SJSA1 (cell line): ENCODE results near the gene MS4A12. TPM values are rescaled to one million over a fixed set of nuclear protein-coding genes. Genes with fewer than 3 reads are reported as not detected.
"Not testable (repeated sequence)": the region's sequence is repeated elsewhere in the genome, so short reads cannot be mapped to it uniquely, and the experiment has no call there.

Source experiments
- DNase-seq, 2 experiments: peaks; one replicate each; pipeline ENCODE4 v3.0.0-alpha.2; 2015 to 2020; ENCODE audit warnings: low spot score in 2 of 2, low read depth in 1 of 2
- H3K27ac ChIP-seq: fragments of 250-450 bp; sonication (Bioruptor Pico); 2 replicates; pipeline ENCODE4 v1.5.1; 2020; ENCODE audit warnings: mild to moderate bottlenecking, moderate library complexity
- H3K27me3 ChIP-seq: fragments of 250-450 bp; sonication (Bioruptor Pico); replicated peaks from 2 replicates; pipeline ENCODE4 v1.5.1; 2020; ENCODE audit warnings: mild to moderate bottlenecking, moderate library complexity
- H3K36me3 ChIP-seq: fragments of 250-450 bp; sonication (Bioruptor Pico); 2 replicates; pipeline ENCODE4 v1.5.1; 2020; ENCODE audit warnings: mild to moderate bottlenecking
- H3K4me1 ChIP-seq: fragments of 250-450 bp; sonication (Bioruptor Pico); replicated peaks from 2 replicates; pipeline ENCODE4 v1.6.1; 2021; ENCODE audit warnings: mild to moderate bottlenecking
- H3K4me3 ChIP-seq: fragments of 250-450 bp; sonication (Bioruptor Pico); 2 replicates; pipeline ENCODE4 v1.5.1; 2020; ENCODE audit warnings: mild to moderate bottlenecking
- H3K9me3 ChIP-seq: fragments of 250-450 bp; sonication (Bioruptor Pico); replicated peaks from 2 replicates; pipeline ENCODE4 v1.5.1; 2020; ENCODE audit warnings: mild to moderate bottlenecking
- total RNA-seq: library from RNA; depleted of rRNA; stranded (reverse); fragments of >200 nt; shearing (Covaris generic); gene quantifications from 2 replicates; pipeline ENCODE4 v1.2.3, GENCODE V29; 2014

Gene MS4A12
- total RNA-seq, 1 experiment from 2014 or later, result not detected

DNA sequence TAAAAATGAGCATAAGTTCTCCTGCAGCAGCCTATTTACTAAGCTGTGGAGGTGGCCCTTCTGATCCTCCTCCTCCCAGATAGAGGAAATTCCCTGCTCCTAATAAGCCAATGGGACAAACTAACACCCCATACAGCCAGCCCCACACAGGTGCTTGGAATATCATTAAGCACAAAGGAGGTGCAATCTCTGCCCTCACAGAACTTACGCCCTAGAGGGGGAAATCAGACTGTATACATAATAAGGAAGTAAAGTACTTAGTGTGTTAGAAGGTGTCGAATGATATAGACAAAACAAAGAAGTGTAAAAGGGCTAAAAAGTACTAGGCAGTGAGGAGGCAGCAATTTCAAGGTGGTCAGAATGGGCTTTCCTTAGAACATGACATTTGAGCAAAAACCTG, 5.8 kb downstream of the MS4A12 start:
- Histone ChIP-seq H3K27ac (no peak overlapping the region), H3K9me3 (no peaks in the 10 kb centered on the region), H3K36me3 (no peaks in the 10 kb centered on the region), H3K27me3 (peaks cover 4% of the 10 kb centered on the region), H3K4me3 (no peak overlapping the region), H3K4me1 (no peaks in the 10 kb centered on the region)
- DNase-seq, result no peak

DNA sequence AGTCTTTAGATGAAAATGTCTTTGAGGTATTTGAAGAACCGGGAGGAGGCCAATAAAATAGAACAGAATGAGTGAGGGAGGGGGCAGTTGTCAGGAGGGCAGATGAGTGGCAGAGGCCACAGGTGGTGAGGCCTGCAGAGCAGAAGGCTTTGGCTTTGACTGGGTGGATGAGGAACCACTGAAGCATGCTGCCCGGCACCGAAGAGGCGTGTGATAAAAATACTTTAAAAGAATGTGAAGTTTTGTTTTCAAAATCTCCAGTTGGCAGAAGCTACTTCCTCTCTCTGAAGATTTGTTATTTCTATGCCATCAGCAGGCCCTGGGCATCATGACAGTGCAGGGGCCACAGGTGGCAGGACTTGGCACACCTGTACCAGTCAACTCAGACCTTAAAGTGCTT, 6.3 kb downstream of the MS4A12 start:
- no peaks in the 10 kb centered on the region for H3K9me3 ChIP-seq
- DNase-seq, result no peak
- peaks cover 4% of the 10 kb centered on the region for H3K27me3 ChIP-seq
- H3K4me1 ChIP-seq, result no peaks in the 10 kb centered on the region
- H3K36me3 ChIP-seq, result no peaks in the 10 kb centered on the region
- no peak overlapping the region for H3K4me3 ChIP-seq
- no peak overlapping the region for H3K27ac ChIP-seq

DNA sequence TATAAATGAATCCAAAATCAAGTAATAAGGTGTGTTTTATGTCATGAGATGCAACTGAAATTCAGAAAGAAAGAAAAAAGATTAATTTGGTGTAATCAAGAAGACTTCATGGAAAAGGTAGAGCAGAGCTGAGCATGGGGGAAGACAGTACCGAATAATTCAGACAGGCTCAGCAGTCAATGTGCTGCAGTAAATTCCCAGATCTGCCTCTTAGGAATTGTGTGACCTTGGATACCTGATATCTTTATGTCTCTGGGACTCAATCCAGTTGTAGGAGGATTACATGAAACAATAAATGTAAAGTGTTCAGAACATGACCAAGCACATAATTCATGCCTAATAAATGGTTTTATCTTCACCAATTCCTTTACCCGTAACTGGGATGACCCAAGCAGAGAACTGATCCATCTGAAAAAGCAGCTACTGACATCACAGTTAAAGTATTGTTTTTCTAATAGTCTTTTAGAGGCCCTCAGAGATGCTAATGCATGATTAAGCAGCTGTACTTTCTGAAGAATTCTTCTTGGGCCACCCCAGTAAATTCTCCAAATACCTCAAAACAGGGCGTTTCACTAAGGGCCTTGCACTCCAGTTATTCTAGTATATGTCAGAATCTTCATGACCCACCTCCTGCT, 7.8 kb downstream of the MS4A12 start:
- H3K27ac ChIP-seq, result no peak overlapping the region
- no peaks in the 10 kb centered on the region for H3K36me3 ChIP-seq
- H3K4me1 ChIP-seq, result no peaks in the 10 kb centered on the region
- no peak for DNase-seq
- no peaks in the 10 kb centered on the region; the same call in none of the 2 replicates for H3K27me3 ChIP-seq
- H3K4me3 ChIP-seq, result no peak overlapping the region
- no peaks in the 10 kb centered on the region for H3K9me3 ChIP-seq

DNA sequence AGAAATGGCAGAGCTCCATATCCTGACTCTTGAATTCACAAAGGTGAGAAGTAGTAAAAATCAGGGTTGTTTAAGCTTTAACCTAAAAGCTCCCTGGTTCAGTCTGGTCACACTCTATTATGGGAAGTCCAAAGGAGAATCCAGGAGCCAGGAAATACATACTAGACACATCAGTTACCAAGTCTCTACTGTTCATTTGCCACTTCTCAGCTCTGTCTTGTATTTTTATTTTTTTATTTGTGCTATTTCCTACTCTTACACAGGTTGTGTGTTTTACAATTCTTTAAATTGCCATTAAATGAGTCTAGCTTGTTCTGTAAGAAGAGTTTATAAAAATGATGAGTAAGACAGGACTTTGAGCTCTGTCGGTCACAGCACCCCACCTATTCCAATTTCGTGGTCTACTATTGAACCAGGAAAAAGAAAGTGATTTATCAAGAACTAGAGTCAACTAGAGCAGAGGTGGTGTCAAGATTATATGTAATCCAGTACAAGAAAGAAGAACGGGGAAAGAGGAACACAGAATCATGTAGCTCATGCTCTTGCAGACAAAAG, 9.7 kb downstream of the MS4A12 start:
- no peaks in the 10 kb centered on the region; the same call in none of the 2 replicates for H3K27me3 ChIP-seq
- H3K9me3 ChIP-seq, result no peaks in the 10 kb centered on the region
- no peak overlapping the region for H3K4me3 ChIP-seq
- no peak for DNase-seq
- H3K4me1 ChIP-seq, result no peaks in the 10 kb centered on the region
- H3K36me3 ChIP-seq, result no peaks in the 10 kb centered on the region
- no peak overlapping the region for H3K27ac ChIP-seq

DNA sequence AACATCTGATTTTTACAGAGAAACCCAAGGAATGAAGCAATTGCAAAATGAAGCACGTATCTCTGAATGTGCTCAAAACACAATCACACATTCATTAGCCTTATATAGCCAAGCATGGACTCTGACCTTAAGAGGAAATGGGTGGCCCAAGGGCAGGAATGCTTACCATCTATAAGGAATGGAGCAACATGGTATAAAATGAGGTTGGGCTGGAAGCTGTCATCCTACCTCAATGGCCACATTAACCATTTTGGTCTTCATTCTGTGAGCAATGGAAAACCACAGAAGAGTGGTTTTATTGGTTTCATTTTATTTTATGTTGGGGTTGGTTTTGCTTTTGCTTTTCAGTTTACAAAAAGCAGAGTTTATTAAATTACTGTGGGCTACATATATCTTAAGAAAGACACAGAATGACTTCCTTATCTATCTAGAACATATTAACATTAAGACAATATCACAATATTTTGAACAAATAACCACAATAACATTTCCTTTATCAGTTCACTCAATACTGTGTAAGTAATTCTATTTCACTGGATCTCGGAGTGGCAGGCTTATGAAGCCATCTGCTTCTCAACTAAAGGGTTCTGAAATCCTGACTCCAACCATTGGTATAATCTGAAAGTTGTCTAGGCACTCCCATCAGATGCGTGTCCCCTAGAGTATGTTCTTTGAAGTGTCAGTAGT, 11.8 kb downstream of the MS4A12 start:
- no peaks in the 10 kb centered on the region for H3K4me1 ChIP-seq
- no peak overlapping the region for H3K27ac ChIP-seq
- H3K36me3 ChIP-seq, result no peaks in the 10 kb centered on the region
- H3K27me3 ChIP-seq, result peaks cover 12% of the 10 kb centered on the region
- no peak overlapping the region for H3K4me3 ChIP-seq
- H3K9me3 ChIP-seq, result no peaks in the 10 kb centered on the region
- no peak for DNase-seq

DNA sequence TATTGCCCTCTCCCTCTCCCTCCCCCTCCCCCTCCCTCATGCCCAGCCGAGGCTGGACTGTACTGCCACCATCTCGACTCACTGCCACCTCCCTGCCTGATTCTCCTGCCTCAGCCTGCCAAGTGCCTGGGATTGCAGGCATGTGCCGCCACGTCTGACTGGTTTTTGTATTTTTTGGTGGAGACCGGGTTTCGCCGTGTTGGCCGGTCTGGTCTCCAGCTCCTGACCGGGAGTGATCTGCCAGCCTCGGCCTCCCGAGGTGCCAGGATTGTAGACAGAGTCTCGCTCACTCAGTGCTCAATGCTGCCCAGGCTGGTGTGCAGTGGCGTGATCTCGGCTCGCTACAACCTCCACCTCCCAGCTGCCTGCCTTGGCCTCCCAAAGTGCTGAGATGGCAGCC, 17.0 kb downstream of the MS4A12 start:
- H3K27me3 ChIP-seq, result peaks cover 15% of the 10 kb centered on the region; the same call in 1 of the 2 replicates
- H3K9me3 ChIP-seq, H3K4me1 ChIP-seq, H3K36me3 ChIP-seq, H3K4me3 ChIP-seq, DNase-seq, H3K27ac ChIP-seq: not testable (repeated sequence)

DNA sequence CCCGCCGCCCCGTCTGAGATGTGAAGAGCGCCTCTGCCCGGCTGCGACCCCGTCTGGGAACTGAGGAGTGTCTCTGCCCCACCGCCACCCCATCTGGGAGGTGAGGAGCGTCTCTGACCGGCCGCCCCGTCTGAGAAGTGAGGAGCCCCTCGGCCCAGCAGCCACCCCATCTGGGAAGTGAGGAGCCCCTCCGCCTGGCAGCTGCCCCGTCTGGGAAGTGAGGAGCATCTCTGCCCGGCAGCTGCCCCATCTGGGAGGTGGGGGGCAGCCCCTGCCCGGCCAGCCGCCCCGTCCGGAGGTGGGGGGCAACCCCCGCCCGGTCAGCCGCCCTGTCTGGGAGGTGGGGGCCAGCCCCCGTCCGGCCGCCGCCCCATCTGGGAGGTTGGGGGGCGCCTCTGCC, 17.6 kb downstream of the MS4A12 start:
- H3K36me3 ChIP-seq, H3K4me1 ChIP-seq, DNase-seq, H3K4me3 ChIP-seq, H3K27ac ChIP-seq, H3K9me3 ChIP-seq: not testable (repeated sequence)
- peaks cover 17% of the 10 kb centered on the region; the same call in 1 of the 2 replicates for H3K27me3 ChIP-seq

DNA sequence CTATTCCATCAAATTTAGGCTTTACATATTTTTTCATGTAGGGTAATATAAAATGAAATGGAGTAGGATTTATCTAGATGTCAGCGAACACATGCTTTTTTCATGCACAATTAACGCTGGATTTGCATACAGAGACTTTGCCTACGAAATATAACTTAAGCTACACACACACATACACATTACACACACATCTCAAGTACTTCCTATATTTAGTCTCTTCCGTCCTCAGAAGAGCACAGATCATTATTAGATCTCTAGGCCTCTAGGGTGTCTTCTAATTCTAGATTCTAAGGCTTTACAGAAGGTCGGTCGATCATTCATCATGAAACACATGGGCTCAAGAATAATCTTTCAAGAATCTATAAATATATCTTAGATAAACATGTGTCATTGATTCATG, 18.8 kb downstream of the MS4A12 start:
- Histone ChIP-seq H3K27me3 (peaks cover 17% of the 10 kb centered on the region; the same call in 1 of the 2 replicates), H3K9me3 (no peaks in the 10 kb centered on the region), H3K4me3 (no peak overlapping the region), H3K36me3 (no peaks in the 10 kb centered on the region), H3K4me1 (no peaks in the 10 kb centered on the region), H3K27ac (no peak overlapping the region)
- no peak for DNase-seq

DNA sequence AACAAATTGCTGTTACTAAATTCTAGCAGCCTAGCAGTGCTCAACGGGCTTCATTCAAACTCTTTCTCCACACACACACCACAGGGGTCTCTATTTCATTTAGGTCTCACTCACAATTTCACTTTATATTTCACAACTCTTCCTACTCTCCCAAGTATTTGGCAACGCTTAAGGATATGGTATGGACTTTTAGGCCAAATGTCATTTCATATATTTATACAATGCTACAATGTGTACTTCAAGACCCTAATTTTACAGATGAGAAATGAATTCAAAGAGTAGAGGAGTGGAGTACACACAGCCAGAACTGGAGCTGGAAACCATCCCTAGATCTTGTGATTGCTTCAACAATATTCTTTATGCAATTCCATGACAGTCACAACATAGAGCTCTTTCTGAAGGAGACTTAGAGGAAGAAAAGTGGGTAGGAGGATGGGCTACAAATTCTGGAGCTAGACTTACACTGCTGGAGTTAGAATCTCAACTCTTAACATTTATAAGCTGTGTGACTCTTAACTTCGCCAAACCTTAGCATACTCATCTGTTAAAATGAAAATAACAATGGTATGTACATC, 20.2 kb downstream of the MS4A12 start:
- Histone ChIP-seq H3K27ac (no peak overlapping the region), H3K4me3 (no peak overlapping the region), H3K36me3 (no peaks in the 10 kb centered on the region), H3K27me3 (peaks cover 14% of the 10 kb centered on the region; the same call in 1 of the 2 replicates), H3K9me3 (no peaks in the 10 kb centered on the region), H3K4me1 (no peaks in the 10 kb centered on the region)
- no peak for DNase-seq

DNA sequence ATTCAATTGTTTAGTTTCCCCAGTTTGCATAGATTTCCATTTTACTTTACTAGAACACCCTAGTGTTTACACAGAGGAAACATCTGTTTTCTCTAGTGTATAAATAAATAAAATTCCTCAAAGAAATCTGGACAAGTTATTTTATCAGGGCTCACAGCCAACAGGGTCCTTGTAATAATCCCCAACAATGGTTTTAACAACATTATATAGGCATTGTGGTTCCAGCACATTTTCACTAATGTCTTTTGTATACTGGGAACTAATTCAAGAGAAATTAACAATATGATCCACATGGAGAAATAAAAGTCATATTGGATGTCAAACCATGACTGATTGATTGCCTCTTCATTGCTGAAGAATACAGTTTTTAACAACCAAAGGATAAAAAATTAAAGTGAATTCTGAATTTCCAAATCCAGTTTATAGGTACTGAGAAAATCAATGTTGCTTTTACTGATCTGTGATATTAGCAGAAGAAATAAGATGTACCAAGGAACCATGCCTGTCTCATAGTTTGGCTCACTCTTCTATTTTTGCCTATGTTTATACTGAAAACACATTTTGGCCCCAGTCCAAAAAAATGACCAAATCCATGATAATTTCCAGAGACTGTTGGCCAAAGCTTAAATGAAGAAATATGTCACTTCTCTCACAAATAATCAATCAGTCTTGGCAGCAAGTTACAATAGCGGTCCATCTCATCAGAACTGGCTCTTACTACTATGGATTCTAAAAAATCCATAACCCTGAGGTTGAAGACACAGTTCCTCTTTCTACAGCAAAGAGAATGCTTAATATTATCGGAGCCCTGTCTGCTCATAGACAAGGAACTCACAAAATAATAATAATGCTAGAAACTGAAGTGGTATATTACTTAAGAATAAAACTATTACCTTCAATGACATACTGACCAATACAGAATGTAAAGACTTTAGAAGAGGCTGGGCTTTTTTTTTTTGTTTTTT, 21.2 kb downstream of the MS4A12 start:
- DNase-seq, result no peak
- Histone ChIP-seq H3K9me3 (no peaks in the 10 kb centered on the region), H3K4me3 (no peak overlapping the region), H3K4me1 (no peaks in the 10 kb centered on the region), H3K27ac (no peak overlapping the region), H3K36me3 (no peaks in the 10 kb centered on the region), H3K27me3 (peaks cover 4% of the 10 kb centered on the region; the same call in 1 of the 2 replicates)

DNA sequence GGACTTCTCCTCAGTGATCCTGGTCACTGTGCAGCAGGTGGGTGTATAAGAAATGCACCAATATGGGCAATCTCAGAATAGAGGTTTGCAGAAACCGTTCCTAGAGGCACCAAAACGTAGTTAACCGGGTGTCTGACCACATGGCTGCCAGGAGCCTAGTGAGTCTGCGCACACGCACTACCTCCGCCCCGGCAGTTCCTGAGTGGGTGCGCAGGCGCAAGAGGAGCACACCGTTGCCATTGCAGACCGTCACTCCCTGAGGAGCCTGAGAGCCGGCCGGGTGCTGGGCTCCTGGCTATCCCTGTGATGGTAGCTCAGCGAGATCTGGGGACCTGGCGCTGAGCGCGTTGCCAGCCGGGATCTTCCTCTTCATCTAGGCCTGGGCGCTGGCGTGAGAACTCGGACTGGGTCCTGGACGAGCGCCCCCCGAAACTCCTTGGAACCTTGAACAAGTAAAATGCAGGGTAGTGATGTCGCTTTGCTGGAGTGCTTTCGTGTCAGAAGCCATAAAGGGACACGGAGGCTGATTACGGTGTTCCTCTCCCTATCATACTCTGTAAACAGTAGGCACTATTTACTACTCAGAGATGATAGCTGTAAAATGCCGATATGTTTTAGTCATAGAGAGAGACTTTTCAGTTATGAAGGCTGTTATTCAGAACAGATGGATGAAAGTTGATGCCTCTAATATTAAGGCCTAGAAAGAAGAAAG, 22.7 kb downstream of the MS4A12 start, which contains the start of gene MS4A13:
Gene MS4A13 (plus strand): TSS at position 249 of the 712 bp plus-strand sequence. CDS start 2,692 bp downstream, outside the sequence.
- Histone ChIP-seq H3K36me3 (no peaks in the 10 kb centered on the region), H3K4me1 (no peaks in the 10 kb centered on the region), H3K27me3 (peaks cover 4% of the 10 kb centered on the region; the same call in 1 of the 2 replicates), H3K27ac (no peak within 1 kb of the TSS), H3K4me3 (no peak within 1 kb of the TSS), H3K9me3 (no peaks in the 10 kb centered on the region)
- peak in 1 of 2 experiments; percentile 43 for DNase-seq

DNA sequence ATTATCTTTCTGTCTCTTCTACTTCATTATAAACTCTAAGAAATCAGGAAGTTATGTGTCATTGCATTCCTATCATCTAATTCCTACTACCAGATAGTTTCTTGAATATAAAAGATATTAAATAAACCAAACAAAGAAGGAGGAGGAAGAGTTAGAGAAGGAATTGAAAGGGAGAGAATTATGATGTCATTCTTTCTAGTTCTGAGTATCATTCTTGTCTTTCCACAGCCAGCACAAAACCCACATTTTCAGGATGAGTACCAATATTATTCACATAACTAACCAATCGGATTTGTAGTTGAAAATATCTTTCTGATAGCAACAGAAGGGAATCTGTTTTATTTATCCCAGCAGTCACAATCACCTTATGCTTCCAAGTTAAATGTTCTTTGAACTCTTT, 35.9 kb downstream of the MS4A12 start:
- no peaks in the 10 kb centered on the region for H3K9me3 ChIP-seq
- no peaks in the 10 kb centered on the region for H3K36me3 ChIP-seq
- H3K4me1 ChIP-seq, result no peaks in the 10 kb centered on the region
- H3K27me3 ChIP-seq, result no peaks in the 10 kb centered on the region
- no peak overlapping the region for H3K4me3 ChIP-seq
- no peak overlapping the region for H3K27ac ChIP-seq
- DNase-seq, result no peak

DNA sequence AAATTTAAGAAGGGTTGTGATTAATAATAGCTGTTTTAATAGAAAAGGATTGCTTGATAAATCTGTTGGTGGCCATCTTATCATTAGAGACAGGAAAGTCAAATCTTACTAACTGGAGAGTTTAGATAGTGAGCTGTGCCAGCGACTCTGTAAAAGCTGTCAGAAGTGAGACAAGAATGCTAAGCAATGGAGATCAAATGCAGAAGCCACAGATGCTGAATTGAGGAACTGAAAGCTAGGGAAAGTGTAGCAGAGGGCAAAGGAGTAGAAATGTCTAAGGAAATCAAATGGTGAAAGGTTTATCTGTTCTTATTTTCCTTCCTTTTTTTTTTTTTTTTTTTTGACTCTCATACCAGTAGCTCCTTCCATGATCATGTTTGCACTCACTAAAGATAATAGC, 36.4 kb downstream of the MS4A12 start:
- H3K36me3 ChIP-seq, result no peaks in the 10 kb centered on the region
- no peaks in the 10 kb centered on the region for H3K4me1 ChIP-seq
- DNase-seq, result no peak
- no peak overlapping the region for H3K4me3 ChIP-seq
- no peaks in the 10 kb centered on the region for H3K27me3 ChIP-seq
- H3K9me3 ChIP-seq, result no peaks in the 10 kb centered on the region
- no peak overlapping the region for H3K27ac ChIP-seq
